ENCODE data around the gene U2AF1L4. TPM values are rescaled to one million over a fixed set of nuclear protein-coding genes. Genes with fewer than 3 reads are reported as not detected.

U2AF1L4 gene, protein sequence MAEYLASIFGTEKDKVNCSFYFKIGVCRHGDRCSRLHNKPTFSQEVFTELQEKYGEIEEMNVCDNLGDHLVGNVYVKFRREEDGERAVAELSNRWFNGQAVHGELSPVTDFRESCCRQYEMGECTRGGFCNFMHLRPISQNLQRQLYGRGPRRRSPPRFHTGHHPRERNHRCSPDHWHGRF
- 2.4 and 4.3 TPM in 2 replicates for total RNA-seq

DNA sequence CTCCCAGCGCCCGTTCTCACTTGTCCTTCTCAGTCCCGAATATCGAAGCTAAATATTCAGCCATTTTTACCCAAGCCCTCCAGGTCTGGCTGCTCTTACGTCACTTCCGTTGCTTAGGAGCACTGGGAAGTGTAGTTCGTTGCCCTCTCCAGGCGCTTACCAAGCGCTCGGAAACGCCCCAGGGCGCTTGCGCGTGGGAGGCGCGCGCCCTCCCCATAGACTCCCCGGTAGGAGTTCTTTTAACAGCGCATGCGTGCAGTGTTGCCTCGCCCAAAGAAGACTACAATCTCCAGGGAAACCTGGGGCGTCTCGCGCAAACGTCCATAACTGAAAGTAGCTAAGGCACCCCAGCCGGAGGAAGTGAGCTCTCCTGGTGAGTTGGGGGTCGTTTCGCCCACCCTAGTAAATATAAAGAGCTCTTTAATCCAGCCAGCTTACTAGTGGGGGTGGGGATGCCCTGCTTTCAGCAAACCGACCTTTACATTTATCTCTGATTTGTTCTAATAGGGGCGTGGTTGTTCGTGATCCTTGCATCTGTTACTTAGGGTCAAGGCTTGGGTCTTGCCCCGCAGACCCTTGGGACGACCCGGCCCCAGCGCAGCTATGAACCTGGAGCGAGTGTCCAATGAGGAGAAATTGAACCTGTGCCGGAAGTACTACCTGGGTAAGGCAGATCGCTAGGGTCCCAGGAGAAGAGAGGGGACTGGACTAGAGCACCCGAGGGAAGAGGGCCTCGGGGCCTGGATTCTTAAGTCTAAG lies at the start of gene U2AF1L4, which contains the start of gene PSENEN:
U2AF1L4 (minus strand) TSS at position 91 of the 759 bp plus-strand sequence; CDS start at position 64, 27 bp downstream.
PSENEN (plus strand) TSS at position 324 of the 759 bp plus-strand sequence; CDS start at position 604, 280 bp downstream.
- DNase-seq (ENCODE audit: low read depth in 2 of 2): peak; percentile 99 to 100

DNA sequence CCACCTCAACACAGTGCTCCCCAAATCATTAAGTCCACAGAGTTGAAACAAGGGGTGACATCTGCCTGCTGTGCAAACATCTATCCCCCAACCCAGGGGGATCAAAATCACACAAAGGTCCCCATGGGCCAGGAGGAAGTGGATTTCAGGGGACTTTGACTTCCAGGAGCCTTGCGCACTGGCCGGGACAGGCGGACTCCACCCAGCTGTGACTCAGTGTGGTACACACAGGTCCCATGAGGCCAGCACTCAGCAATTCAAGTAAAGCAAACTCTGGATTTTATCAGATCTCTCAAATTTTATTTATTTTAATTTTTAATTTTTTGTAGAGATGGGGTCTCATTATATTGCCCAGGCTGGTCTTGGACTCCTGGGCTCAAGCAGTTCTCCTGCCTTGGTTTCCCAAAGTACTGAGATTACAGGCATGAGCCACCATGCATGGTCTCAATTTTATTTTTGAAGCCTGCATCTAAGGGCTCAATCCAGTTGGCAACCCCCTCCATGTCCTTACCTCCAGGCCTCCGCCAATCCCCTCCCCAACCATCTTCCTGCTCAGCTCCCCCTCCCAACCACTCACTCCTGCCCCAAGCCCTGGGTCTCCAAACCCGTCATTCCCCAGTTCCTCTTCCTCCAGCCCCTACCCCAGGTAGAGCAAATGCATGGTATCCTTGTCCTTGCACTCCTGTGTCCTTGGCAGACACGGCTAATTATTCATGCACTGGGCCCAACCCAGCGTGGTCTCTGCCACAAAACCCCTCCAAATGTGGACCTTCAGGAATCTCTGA lies 48.4 kb upstream of the U2AF1L4 start:
- no peak for DNase-seq (ENCODE audit: low read depth in 2 of 2)

DNA sequence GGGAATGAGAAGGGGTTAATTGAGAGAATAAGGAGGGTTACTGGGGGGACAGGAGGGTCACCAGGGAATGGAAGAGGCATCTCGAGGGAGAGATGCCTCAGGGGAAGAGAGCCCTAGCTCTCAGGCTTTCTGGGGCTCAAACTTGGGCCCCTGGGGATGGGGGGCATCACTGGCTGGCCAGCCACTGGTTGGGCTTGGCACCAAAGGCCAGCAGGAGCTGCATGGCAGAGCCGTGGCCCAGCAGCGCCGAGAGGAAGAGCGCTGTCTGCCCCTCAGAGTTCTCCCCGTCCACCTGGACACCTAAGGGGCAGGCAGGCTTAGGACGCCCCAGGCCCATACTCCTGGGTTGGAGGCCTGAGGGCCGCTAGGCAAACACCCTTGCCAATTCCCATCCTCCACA lies 47.7 kb upstream of the U2AF1L4 start:
- DNase-seq (ENCODE audit: low read depth in 2 of 2): no peak

DNA sequence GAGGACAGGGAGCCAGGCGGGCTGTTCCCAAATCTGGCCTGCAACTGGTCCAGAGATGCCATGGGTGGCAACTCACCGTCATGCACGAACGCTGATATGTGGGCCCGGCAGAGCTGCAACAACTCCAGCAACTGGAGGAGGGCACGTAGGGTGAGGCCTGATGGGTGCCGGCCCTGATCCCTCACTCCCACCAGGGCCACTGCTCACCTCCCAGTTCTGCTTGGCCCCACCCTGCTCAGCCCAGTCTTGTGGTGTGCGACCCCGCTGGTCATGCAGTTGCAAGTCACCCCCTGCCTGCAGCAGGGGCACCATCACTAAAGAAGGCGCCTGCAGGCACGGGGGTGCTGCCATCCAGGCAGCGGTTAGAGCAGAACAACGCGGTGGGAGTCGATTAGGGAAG lies 47.1 kb upstream of the U2AF1L4 start:
- DNase-seq (ENCODE audit: low read depth in 2 of 2): no peak

DNA sequence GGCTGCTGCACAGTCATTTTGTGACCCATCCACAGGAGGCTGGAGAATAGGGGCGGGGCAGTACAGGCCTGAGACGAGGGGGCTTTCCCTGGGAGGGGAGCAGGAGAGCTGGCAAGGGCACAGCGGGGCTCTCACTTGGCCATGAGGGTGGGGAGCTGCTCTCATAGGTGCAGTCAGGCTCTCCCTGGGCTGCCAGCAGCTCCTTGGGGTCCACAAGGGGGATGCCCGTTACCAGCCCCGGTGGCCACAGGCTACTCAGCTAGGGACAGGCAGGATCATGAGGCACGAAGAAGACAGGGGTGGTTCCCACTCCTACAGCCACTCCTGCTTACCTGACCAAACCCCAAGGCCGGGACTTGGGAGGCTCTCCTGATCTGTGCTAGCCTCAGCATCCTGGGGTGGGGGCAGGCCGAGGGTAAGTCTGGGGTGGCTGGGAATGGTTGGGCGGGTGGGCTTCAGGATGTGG lies 46.6 kb upstream of the U2AF1L4 start:
- DNase-seq (ENCODE audit: low read depth in 2 of 2): no peak

DNA sequence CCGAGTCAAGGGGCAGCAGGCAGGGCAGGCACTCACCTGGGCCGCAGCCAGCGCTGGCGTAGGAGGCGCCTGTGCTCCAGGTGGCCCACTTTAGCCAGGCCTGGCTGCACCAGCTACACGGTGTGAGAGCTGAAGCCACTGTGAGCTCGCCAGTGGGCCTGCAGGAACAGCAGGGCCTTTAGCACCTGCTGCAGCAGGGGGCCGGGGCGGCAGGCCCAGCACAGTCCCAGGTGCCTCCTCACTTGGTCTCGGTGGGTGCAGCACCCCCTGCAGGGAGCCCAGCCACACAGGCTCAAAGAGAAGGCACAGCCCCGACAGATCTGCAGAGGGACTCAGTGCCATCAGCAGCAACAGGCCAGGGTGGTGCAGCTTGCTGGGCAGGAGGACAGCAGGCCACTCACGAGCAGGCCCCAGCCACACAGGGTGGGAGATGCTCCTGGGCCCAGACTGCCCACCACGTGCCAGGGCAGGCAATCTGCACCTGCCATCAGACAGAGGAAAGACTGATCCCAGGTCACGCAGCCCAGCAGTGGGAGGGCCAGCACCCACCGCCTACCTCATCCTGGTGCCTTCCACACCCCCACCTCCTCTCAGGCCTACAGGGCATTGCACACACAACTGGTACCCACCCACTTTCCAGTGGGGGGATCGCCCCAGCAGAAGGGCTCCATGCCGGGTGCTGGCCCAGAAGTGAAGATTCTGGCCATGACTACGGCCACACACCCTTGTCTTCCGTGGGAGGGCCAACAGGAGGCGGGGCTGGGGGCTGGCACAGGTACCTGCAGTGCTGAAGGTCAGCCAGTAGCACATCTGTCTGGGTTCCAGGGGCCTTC lies 46.0 kb upstream of the U2AF1L4 start:
- peak in 1 of 2 donors; percentile 8 for DNase-seq (ENCODE audit: low read depth in 2 of 2)

DNA sequence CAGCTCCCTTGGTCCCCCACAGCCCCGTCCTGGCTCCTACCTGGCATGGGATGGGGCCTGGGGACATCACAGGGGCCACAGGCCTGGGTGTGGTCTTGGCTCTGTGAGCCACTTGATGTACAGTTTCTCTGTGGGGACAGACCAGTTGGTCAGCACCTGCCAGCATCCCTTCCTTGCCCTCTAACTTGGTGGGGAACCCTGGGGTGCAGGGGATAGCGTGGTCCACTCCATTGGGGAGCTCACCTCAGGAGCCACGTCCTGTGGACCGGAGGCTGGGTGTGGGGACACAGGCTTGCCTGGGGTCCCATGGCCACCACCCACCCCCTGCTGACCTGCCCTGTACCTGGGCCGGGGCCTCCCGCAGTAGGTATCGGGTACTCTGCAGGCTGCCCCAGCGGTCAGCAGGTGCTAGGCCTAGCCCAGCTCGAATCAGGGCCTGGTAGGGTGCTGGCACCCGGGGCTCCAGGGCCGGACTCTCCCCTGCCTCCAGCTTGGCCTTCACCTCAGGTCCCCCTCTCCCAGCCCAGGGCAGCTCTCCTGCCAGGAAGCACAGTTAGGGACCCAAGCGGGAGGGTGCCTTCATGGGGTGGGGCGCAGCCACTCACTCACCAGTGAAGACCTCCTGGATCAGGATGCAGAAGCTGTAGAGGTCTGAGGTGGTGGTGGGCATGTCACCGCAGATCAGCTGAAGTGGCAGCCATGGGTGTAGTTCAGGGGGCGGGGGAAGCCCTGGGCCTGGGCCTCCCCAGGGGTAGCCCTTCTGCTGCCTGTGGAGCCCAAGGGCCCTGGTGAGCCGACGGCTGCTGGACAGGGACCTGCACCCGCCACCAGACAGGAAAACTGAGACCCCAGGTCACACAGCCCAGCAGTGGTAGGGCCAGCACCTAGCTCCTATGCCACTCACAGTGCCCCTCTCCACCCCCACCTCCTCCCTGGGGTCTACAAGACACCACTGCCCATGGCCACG lies 45.0 kb upstream of the U2AF1L4 start:
- no peak for DNase-seq (ENCODE audit: low read depth in 2 of 2)

DNA sequence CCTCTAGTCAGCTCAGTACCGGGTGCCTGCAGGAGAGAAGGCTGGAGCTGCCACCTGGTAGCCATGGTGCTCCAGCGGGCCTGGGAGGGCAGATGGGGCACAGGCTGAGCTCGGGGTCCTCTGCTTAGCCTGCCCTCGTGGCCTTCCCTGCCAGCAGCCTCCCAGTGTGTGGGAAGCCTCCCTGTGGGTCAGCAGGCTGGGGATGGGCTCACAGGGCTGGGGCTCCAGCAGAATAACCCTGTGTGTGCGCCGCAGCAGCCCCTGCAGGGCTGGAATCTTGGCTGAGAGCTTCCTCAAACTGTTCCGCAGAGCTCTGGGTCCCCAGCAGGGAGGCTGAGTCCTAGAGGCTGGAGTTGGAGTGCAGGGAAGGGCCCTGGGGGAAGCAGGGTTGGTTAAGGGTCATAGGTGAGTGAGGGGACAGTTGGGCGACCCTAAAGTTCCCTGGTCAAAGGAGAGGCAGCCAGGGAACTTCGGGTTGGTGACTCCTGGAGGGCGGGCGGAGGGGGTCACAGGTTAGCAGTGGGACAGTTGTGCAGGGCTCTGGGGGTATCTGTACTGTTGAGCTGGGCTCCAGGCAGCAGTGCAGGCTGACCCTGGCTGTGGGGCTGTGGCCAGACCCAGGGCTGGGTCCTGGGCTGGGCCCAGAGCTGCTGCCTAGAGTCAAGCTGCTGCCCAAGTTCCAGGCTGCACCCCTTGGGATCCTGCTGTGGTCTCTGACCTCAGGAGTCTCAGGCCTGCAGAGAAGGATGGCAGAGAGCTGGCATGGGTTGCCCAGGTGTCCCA lies 44.2 kb upstream of the U2AF1L4 start:
- no peak for DNase-seq (ENCODE audit: low read depth in 2 of 2)

DNA sequence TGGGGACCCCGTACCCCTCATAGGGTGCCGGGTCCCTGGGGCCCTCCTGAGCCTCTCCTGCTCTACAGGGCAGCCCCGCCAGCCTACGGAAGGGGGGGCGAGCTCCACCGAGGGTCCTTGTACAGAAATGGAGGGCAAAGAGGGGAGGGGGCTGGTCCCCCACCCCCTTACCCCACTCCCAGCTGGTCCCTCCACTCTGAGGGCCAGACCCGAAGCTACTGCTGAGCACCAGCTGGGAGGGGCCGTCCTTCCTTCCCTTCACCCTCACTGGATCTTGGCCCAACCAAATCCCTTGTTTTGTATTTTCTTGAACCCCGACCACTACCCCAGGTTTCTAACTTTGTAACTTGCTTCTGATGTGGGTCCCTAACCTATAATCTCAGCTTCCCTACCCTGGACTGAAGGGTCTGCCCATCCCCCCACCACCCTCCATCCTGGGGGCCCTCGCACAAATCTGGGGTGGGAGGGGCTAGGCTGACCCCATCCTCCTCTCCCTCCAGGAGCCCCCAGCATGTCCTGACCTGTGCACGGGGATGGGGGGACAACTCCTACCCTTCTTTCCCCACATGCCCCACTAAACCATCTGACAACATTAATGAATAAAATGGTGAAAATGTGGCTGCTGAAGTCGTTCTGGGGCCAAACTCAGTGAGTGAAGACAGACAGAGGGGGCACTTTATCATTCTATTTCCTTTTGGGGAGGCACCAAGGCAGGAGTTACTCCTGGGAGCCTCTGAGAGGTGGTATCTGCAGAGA lies 43.2 kb upstream of the U2AF1L4 start:
- DNase-seq (ENCODE audit: low read depth in 2 of 2): no peak

DNA sequence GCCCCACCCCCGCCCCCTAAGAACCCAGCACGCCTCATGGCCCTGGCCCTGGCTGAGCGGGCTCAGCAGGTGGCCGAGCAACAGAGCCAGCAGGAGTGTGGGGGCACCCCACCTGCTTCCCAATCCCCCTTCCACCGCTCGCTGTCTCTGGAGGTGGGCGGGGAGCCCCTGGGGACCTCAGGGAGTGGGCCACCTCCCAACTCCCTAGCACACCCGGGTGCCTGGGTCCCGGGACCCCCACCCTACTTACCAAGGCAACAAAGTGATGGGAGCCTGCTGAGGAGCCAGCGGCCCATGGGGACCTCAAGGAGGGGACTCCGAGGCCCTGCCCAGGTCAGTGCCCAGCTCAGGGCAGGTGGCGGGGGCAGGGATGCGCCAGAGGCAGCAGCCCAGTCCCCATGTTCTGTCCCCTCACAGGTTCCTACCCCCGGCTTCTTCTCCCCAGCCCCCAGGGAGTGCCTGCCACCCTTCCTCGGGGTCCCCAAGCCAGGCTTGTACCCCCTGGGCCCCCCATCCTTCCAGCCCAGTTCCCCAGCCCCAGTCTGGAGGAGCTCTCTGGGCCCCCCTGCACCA lies 42.1 kb upstream of the U2AF1L4 start:
- DNase-seq (ENCODE audit: low read depth in 2 of 2): no peak

DNA sequence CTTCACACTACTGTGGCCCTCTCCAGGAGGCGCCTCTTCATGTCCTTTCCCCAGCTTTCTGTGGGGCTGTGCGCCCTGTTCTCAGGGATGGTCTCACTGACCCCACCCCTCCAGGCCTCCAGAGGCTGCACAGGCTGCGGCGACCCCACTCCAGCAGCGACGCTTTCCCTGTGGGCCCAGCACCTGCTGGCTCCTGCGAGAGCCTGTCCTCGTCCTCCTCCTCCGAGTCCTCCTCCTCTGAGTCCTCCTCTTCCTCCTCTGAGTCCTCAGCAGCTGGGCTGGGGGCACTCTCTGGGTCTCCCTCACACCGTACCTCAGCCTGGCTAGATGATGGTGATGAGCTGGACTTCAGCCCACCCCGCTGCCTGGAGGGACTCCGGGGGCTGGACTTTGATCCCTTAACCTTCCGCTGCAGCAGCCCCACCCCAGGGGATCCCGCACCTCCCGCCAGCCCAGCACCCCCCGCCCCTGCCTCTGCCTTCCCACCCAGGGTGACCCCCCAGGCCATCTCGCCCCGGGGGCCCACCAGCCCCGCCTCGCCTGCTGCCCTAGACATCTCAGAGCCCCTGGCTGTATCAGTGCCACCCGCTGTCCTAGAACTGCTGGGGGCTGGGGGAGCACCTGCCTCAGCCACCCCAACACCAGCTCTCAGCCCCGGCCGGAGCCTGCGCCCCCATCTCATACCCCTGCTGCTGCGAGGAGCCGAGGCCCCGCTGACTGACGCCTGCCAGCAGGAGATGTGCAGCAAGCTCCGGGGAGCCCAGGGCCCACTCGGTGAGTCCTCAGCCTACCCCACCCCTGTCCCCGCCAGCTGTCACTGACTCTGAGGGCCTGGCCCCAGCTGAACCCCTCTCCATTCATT lies 41.3 kb upstream of the U2AF1L4 start:
- DNase-seq (ENCODE audit: low read depth in 2 of 2): no peak

DNA sequence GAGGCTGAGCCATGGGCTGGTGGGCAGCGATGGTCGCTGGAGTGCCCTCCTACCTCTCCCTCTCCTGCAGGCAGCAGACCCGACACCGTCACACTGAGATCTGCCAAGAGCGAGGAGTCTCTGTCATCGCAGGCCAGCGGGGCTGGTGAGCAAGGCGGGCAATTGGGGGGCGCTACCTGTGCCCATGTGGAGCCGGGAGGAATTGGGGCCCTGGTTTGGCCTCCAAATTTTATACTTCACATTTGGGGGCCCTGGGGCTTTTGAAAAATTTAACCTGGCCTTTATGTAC lies 40.1 kb upstream of the U2AF1L4 start:
- DNase-seq (ENCODE audit: low read depth in 2 of 2): no peak

DNA sequence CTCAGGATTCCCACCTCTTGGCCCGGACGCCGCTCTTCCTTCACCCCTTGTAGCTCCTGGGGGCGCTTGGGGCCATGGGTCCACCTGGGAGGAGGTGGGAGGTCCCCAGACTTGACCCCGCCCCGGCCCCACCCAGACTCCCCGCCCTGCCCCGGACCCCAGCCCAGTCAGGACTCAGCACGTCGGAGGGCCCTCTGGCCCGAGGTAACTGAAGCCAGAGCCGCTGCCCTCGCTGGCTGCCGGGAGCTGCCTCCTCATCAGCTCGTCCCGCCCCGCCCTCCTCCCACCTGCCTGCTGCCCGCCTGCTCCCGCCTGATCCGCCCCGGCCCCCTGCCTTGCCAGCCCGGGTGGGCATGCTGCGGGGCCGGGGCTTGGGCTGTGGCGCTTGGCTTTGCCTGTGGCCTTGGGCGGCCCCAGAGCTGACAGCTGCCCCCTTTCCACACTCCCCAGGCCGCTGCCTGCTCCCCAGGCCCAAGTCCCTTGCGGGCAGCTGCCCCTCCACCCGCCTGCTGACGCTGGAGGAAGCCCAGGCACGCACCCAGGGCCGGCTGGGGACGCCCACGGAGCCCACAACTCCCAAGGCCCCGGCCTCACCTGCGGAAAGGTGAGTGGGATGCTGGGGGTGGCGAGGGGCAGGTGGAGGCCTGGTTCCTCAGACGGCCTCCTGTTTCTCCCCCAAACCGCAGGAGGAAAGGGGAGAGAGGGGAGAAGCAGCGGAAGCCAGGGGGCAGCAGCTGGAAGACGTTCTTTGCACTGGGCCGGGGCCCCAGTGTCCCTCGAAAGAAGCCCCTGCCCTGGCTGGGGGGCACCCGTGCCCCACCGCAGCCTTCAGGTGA lies 39.5 kb upstream of the U2AF1L4 start:
- DNase-seq (ENCODE audit: low read depth in 2 of 2): no peak

DNA sequence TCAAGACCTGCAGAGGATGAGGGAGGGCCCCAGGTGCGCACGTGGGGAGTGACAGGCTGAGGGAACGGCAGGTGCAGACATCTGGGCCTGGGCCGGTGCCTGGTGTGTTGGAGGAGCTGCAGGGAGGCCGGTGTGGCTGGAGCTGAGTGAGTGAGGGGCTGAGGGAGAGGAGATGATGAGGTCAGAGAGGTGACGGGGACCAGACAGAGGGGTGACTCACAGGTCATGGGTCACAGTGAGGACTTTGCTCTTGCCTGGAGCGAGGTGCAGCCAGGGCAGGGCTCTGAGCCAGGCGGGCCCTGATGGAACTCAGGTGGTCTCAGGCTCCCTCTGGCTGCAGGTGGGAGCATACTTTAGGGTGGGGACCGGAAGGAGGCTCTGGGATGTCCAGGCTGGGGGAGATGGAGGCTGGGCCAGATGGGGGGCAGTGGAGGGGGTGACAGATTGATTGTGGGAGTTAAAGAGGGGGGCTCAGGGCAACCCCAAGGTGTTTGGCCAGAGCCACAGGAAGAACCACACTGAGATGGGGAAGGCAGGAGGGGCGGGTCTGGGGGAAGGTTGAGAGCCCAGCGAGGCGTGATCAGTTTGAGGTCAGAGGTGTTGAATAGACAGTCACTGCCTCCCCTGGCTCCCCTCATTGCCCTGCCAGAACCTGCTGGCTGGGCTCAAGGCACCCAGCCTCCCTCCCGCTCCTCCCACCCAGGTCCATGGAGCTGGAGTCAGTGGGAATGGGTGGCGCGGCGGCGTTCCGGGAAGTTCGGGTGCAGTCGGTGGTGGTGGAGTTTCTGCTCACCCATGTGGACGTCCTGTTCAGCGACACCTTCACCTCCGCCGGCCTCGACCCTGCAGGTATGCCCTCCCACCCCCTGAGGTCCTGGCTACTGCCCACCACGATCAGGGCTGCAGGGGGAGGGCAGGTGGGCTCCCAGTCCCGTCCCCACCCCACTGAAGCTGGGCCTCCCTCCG lies 38.5 kb upstream of the U2AF1L4 start:
- no peak for DNase-seq (ENCODE audit: low read depth in 2 of 2)

DNA sequence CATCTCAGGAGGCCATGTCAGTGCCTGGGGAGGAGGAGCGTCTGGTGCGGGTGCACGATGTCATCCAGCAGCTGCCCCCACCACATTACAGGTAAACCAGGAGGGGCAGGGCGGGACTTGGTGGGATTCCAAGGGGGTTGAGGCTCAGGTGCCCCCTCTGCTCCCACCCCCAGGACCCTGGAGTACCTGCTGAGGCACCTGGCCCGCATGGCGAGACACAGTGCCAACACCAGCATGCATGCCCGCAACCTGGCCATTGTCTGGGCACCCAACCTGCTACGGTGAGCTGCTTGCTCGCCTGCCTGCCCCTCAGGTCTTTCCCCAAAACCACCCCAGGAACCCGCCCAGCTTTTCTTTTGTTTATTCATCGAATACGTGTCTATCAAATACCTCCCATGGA lies 37.4 kb upstream of the U2AF1L4 start:
- no peak for DNase-seq (ENCODE audit: low read depth in 2 of 2)

All from dermis microvascular lymphatic vessel endothelial cell (primary cell).